NCI-H2107 (cell line): ENCODE measurements around the gene SNX27.
A peak's percentile ranks its signal among the peaks of the same experiment; 100 is the strongest.
"Not testable (repeated sequence)": the region's sequence is repeated elsewhere in the genome, so short reads cannot be mapped to it uniquely, and the experiment has no call there.

Source experiments
- DNase-seq: peaks from one replicate; lab custom pipeline; 2025; lab: John Stamatoyannopoulos, UW

The SNX27 gene

DNA sequence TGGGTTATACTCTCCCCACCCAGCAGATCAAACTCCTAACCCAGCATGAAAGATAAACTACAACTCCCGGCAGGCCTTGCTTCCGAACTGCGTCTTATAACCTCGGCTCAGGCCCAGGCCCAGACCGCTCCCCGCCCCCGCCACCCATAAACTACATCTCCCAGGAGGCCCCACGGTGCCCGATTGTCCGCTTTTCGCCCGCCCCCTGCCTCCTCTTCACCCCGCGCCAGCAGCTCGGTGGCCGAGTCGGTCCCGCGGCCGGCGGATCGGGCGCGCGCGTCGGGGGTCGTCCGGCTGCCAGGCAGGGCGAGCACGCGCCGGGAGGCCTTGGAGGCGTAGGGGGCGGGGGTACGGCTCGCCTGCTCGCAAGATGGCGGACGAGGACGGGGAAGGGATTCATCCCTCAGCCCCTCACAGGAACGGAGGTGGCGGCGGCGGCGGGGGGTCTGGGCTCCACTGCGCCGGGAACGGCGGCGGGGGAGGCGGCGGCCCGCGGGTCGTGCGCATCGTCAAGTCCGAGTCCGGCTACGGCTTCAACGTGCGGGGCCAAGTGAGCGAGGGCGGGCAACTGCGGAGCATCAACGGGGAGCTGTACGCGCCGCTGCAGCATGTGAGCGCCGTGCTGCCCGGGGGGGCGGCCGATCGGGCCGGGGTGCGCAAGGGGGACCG is at the start of gene SNX27:
Gene SNX27, plus strand, starts transcription at position 219 of the 669 bp plus-strand sequence. Its CDS starts 152 bp downstream, at position 371.
- DNase-seq, result peak; percentile 78

DNA sequence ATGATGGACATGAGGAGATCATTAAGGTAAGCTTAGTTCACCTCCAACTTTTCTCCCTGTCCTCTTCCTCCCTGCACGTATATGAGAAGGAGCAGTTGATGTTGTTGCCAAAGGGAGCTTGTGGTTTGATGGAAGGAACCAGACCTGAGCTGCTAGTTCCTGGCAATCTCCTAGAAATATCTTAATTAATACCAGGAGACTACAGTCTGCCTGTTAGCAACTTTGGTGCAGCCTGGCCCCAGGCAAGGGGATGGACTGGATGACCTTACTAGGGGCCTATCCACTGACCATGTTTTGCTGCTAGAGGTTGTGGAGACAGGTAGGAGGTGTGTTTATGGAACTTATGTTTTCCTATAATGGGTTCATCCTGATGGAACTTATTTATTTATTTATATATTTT is 49.2 kb upstream of the SNX27 start:
- DNase-seq, result no peak

DNA sequence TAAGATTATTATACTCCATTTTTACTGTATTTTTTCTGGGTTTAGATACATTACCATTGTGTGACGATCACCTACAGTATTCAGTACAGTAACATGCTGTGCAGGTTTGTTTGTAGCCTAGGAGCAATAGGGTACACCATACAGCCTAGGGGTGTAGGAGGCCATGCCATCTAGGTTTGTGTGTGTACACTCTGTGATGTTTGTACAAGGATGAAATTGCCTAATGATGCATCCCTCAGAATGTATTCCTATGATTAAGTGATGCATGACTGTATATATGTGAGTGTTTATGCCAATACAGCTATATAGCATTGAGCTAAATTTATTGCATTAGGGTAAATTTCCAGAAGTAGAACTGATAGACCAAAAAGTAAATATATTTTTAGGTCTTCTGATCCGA is 48.5 kb upstream of the SNX27 start:
- DNase-seq, result no peak

DNA sequence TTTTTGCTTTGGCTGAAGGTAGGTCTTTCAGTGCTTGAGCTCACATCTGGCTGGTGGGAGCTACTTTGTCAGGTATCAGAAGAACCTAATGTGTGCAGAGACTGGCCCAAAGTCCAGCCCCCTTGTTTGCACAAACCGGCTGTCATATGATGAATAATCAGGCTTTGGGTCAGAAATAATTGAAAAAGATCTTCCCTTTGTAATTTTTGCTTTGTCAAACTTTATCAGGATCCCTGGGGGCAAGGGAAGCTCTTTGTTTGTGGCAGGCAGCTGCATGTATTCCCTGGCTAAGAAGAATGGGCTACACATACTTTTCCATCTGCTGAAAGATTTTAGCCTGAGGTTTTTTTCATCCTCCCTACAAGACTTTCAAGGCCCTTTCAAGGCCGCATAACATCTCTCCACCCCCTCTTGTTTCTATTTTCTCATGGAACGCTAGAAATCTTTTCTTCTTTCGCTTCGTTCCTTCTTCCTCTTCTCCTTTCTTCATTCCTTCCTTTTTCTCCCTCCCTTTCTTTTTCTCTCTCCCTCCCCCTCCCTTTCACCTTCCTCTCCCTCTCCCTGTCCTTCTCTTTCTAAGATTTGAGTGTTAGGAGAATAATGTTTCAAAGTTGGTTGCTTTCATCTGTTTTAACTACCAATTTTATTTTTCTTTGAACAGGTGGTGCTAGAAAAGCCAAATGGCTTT is 46.2 kb upstream of the SNX27 start:
- DNase-seq, result no peak

DNA sequence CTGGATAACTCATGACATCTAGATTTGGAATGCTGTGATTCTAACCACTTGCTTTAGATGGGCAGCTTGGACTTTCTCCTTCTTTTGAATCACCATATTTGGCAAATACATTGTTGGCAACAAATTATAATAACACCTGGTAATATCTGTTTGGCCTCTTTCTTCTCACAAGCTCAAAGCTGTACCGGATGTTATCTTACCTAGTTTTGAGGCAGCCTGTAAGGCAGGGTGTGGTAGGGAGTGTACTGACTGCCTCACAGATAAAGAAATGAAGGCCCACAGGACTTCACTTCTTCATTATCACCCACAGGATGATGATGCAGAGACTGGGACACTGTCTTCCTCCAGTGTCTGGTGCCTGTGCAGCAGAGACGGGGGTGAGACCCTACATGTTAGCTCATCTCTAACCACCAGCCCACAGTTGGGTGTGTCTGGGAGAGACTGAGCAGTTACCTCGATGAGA is 43.2 kb upstream of the SNX27 start:
- DNase-seq, result no peak

DNA sequence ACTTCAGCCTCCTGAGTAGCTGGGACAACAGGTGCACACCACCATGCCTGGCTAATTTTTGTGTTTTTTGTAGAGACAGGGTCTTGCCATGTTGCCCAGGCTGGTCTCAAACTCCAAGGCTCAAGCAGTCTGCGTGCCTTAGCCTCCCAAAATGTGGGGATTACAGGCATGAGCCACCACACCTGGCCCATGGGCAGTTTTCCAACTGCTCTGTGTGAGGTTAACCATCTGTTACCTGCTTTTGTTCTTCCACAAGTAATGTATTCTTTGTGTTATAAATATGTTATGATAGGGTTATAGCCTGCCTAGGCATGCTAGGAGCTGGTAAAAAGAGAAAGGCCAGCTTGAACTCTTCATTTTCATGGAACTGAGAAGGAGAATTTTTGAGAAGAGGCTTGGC is 41.0 kb upstream of the SNX27 start:
- DNase-seq, result no peak

DNA sequence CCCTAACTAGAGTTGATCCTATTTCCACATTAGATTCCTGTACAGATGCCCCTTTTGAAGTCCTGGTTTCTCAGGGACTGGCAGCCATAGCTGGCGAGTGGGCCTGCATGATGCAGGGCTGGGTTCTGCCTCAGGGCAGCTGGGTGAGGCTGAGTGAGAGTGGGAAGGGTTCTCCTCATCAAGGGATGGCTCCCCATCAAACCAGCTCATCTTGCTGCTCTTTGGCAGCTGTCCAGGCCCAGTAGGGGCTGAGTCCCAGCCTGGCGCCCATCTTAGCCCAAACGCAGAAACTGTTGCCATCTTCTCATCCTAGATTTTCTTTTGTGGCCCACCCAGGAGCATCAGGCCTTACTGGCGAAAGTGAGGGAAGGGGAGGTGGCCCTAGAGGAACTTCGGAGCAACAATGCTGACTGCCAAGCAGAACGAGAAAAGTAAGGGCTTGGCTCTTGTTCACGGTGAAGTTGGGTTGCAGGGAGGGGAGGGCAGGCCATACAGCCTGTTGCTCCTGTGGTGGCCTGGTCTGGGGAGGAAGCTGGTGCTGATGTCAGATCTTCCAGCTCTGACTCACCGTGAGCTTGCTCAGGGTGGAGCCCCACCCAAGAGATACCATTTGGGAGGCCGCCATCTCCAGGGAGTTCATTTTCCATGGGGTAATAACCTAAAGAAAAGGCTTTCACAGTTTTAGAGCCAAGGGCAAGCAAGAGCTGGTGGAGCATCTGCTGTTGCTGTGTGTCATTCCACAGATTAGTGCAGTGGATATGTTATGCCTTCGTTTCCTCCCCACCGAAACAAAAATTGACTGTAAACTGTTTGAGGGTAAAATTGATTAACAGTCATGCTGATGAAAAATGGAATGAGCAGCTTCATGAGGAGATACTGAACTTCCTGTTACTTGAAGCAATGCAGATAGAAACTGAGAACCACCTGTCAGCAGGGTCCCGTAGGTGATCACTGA is 37.0 kb upstream of the SNX27 start:
- no peak for DNase-seq

DNA sequence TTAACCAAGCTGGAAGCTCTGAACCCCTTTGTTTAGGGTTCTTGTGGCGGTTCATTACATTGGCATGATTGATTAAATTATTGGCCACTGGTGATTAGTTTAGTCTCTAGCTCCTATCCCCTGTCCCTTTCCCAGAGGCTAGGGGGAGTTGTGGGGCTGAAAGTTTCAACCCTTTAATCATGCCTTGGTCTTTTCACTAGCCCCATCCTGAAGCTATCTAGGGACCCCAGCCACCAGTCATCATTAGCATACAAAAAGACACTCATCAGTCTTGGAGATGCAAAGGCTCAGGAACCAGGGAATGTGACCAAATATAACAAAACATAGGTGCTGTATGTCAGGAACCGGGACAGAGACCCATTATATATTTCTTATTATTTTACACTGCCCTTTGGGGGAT is 34.7 kb upstream of the SNX27 start:
- no peak for DNase-seq

DNA sequence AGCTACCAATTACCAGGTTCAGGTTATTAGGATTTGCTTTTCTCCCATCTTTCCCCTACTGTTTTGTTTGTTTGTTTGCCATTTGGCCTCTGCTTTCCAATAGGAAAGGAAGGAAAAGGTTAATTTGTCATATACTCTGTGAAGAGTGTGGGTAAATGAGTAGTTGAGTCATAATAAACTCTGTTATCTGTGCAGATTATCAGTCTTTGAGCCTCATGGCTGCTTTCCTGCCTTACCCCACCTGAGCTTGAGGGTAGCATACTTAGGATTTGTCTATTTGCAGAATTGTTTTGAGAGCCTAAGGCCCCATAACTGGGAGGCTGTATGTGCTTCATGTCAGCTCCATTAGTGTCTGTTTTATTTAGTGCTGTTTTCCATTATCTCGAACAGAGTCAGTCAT is 32.9 kb upstream of the SNX27 start:
- no peak for DNase-seq

DNA sequence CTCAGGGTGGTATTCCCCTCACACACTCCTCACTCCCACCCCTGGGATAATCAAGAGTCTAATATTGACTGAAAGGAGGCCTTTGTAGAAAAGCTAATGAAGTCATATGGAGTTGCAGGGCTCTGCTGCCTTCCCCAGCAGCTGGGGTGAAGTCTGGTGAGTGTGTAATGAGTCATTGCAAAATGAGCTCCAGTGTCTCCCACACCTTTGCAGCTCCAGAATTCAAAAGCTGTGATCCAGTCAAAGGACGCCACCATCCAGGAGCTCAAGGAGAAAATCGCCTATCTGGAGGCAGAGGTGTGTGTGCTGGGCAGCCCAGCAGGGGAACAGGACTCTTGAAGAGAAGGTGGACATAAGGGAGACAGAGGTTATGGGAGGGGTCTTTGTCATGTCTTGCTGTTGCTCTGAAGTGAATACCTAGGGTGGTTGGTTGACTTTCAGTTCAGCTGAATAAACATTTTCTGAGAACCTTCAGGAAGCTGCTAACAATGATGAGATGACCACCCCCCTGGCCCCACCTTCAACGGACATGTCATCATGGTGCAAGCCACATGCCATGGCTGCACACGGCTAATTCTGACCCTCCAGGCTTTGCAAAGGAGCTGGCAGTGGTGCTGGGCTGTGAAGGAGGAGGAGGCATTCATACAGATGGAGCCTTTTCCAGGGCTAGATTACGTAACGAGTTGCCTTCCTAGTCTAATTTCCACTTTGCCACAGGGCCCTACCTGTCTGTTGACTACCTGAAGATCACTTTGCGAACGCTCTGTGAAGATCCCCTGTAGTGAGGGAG is 32.2 kb upstream of the SNX27 start:
- no peak for DNase-seq

DNA sequence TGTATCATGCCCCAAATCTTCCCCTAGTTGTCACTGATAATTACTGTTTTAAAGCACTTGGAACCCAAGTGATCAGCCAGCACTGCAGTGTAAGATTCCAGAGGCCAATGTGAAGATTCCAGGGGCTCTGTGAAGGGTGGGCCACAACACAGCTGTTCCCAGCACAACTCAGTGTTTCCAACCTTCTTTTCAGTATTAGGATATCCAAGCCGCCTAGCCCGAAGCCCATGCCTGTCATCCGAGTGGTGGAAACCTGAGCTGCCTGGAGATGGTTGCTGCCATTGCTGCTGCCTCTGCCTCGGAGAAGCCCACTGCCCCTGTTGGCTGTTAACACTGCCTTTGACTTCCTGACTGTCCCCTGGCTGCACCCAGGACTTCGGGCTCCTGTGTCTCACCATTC is 30.4 kb upstream of the SNX27 start:
- DNase-seq, result no peak

DNA sequence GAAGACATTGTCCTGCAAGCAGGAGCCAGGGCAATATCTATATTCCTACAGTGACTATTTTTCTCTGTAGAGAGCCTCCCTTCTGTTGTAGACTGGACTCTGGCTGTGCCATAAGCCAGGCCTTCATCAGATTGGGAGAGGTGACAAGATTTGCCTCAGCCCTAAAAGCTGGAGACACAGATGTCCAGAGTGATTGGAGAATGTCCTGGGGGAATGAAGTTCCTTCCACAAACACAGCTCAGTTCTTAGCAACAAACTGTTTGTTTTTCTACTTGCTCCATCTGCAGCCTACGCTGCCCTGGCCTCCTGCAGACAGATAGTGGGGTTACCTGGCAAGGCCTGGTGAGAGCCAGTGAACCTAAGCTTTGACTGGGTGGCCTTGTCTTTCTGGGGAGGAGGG is 29.9 kb upstream of the SNX27 start:
- DNase-seq, result no peak

DNA sequence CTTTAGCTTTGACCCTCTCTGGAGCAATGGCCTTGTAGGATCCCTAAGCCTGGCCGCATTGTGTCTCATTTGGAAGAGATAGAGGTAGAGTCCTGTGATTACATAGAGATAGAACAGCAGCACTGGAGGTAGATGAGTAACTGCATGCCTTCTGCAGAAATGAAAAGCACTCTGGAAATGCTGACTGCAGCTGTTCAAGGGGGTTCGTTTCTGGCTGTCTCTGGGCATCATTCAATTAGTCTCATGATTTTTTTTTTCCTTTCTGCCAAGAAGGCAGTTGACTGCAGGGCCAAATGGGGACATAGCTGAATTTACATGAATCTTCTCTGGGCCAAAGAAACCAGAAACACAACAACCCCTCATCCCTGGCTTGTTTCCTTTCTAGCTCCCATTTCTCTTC is 28.1 kb upstream of the SNX27 start:
- DNase-seq, result no peak

DNA sequence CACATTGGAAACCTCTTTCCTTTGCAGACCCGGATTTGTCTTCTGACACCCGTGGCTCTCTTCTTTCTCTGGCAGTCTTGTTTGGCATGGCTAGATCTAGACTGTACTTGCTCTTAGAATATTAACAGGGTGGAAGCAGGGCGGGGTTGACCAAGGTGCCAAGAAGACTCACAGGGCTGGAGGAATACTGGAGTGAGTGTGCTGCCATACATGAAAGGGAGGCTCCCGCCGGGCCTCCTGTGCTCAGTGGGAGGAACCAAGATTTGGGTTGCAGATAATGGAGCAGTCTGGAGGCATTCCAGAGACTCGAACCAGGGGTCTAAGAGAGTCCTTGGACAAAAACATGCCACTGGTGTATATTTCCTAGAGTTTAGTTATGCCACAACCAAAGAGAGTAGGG is 27.6 kb upstream of the SNX27 start:
- DNase-seq, result no peak

DNA sequence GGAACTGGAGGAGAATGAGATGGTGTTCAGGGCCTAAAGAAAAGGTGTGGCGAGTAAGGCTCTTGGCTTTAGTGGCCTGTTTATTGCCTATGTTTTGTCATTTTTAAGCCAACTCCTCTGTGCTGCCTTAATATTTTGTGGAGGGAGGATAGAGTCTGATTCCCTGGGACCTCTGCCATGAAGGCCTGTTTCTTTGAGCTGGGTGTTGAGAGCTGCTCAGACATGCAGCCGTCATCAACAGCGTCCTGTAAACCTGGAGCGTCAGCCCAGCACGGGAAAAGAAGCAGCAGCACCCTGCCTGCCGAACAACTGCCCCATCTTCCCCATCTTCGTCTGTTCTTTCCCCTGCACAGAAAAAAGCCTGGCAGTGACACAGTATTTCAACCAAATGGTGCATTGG is 27.1 kb upstream of the SNX27 start:
- no peak for DNase-seq

DNA sequence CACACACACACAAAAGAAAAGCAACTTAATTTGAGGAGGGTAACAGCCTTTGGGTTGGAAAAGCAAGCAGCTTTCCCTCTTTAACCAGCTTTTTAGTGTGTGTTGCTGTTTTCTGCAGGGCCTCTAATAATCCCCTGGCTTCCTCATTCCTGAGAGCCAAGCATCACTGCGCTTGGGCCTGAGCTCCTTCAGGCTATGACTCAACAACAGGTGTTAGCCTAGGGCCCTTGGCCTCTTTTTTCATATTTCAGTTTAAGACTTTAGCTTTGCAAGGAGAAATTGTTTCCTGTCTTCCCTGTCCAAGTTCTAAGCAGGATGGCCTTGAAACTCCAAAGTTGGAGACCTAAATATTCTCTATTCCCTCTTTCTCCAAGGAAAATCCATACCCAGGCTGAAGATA is 26.2 kb upstream of the SNX27 start:
- no peak for DNase-seq

DNA sequence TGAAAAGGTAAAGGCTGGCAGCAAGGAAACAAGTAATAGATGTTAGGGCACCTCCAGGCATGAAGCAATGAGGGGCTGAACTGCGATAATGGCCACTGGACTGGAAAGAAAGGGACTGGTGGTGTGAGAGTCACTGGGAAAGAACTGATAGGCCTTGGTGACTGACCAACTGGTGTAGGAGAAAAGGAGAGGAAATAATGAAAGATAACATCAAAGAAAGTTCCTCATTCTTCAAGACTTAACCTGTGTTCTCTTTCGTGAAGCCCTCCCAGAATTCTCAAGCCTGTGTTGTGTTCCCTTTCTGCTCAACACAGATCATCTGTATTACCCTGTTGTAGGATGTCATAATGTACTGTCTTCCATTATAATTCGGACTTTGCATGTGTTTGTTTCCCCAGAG is 20.9 kb upstream of the SNX27 start:
- no peak for DNase-seq

DNA sequence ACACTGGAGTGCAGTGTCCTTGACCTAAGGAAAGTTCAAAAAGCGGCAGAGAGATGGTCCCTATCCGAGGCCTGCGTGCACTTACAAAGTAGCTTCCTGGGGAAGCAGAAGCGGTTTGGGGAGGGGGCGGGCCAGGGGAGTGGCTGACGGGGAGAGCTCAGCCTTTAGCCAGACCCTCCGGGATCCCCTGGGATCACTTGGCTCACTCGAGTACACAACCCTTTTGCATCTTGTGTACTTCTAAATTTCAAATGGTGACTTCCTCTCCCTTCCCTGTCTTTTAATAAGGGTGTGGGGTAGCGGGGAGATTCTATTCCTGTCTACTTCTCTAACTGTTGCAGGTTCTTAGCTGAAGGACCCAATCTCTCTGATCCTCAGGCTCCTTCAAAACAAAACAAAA is 18.1 kb upstream of the SNX27 start:
- no peak for DNase-seq

DNA sequence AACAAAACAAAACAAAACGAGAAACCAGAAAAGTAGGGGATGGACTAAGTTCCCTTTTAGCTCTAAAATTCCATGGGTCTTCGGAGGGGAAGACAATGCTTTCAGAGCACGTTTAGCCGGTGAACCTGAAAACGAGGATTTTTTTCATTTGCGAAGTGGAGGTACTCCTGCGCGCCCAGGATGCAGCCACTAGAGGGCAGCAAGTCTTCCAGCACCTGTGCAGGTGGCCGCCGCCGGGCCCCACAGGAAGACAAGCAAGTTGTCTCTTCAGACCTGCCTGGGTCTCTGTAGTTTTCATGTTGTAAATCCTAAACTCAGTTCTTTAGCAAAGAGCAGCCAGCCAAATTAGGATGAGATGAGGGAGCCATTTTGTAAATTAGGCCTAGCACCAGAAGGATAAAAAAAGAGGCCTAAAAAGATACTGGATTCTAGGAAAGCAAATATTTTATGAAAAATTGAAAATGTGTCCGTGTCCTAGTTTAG is 17.7 kb upstream of the SNX27 start:
- peak; percentile 71 for DNase-seq

DNA sequence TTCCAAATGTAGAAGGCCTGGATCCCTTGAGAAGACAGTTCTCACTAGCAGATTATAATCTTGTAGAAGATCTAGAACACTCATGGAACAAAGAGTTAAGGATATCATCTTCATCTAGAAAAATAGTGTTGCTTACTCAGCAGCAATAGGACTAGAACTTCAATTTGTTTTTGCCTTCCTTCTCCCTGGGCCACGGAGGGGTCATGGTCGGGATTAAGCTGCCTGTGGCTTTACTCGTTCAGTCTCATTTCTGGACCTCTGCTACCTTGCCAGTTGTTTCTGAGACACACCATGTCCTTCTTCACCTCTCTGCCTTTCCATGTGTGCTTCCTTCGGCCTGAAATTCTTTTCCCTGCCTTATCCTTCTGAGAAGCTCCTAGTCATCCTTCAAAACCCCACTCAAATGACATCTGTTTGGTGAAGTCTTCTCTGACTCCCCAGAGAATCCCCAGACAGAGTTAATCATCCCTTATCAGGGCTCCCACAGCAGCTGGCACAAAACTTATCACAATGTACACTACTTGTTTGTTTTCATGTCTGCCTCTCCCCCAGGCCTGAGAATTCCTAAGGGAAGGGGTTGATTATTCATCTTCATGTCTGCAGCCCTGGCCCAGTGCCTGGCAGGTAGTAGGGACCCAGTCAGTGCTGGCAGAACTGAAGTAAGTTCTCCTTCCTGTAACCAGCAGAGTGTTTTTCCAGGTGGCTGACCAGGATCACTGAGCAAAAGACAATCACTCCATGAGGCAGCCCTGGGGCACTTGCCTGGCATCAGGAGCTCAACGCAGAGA is 15.5 kb upstream of the SNX27 start:
- no peak for DNase-seq

DNA sequence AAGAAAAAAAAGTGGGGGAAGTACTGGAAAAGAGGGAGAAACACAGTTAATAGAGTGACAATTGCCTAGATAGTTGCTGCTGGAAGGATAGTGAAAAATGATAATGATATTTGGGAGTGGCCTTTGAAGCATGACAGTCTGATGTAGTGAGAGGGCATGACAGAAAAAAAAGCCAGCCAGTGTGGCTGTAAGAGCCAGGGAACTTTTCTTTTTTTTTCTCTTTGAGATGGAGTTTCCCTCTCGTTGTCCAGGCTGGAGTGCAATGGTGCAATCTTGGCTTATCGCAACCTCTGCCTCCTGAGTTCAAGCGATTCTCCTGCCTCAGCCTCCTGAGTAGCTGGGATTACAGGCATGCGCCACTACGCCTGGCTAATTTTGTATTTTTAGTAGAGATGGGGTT is 9.3 kb upstream of the SNX27 start:
- DNase-seq, result not testable (repeated sequence)
